HFF-Myc (cell line): ENCODE data around the gene RGS6.

Experiments
- DNase-seq: peaks from one replicate; pipeline ENCODE4 v3.0.0-alpha.2; 2011; ENCODE audit warnings: low read depth; ENCODE audit errors: extremely low read depth
- H3K4me3 ChIP-seq: replicated peaks from 2 replicates; pipeline ENCODE4 v1.5.1; 2011; ENCODE audit warnings: low read depth, mild to moderate bottlenecking, control low read depth, low read length
- TF ChIP-seq, protein P1 (sequence below): IDR thresholded peaks from 2 replicates; pipeline ENCODE4 v1.5.1; 2012; ENCODE audit warnings: mild to moderate bottlenecking, low read depth, low read length, control low read depth; ENCODE audit errors: missing control alignments

The RGS6 gene

DNA sequence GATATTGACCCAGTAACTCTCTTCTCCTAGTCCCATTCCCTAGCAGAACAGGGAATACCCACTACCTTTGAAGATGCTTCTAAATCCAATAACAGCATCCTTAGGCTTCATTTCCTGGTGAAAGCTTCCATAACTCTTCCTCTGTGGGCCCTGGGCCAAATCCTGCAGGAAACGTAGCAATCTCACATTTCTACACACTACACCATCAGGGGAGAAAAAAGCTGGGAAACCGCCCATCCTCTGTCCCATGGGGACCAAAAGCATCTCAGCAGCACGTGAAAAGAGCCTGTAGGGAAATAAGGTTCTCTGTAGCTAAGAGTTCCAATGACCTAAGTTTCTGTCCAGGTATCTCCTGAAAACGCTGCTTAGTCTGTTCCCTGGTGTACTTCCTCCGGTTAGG is 621.4 kb downstream of the RGS6 start:
- TF ChIP-seq, protein P1, sequence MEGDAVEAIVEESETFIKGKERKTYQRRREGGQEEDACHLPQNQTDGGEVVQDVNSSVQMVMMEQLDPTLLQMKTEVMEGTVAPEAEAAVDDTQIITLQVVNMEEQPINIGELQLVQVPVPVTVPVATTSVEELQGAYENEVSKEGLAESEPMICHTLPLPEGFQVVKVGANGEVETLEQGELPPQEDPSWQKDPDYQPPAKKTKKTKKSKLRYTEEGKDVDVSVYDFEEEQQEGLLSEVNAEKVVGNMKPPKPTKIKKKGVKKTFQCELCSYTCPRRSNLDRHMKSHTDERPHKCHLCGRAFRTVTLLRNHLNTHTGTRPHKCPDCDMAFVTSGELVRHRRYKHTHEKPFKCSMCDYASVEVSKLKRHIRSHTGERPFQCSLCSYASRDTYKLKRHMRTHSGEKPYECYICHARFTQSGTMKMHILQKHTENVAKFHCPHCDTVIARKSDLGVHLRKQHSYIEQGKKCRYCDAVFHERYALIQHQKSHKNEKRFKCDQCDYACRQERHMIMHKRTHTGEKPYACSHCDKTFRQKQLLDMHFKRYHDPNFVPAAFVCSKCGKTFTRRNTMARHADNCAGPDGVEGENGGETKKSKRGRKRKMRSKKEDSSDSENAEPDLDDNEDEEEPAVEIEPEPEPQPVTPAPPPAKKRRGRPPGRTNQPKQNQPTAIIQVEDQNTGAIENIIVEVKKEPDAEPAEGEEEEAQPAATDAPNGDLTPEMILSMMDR: no peak
- H3K4me3 ChIP-seq: no peak overlapping the region
- no peak for DNase-seq

DNA sequence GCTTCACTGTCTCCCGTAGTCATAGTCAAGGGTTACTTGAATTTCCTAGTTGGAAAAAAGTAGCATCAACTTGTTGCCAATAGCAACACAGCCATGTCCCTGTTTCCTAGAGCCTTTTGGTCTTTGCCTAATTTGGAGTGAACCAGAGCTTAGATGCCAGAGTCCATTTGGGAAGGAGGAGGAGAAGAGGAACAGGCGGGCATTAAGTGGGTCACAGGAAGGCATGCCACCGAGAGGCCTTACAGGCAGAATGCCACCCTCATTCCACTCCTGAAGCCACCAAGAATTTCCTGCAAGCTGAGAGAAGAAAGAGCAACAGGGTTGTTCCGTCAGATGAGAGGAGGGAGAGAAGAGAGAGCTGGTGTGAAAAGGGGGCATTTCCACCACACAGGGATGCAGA is 622.2 kb downstream of the RGS6 start:
- DNase-seq: no peak
- H3K4me3 ChIP-seq: no peak overlapping the region
- TF ChIP-seq, protein P1: no peak

DNA sequence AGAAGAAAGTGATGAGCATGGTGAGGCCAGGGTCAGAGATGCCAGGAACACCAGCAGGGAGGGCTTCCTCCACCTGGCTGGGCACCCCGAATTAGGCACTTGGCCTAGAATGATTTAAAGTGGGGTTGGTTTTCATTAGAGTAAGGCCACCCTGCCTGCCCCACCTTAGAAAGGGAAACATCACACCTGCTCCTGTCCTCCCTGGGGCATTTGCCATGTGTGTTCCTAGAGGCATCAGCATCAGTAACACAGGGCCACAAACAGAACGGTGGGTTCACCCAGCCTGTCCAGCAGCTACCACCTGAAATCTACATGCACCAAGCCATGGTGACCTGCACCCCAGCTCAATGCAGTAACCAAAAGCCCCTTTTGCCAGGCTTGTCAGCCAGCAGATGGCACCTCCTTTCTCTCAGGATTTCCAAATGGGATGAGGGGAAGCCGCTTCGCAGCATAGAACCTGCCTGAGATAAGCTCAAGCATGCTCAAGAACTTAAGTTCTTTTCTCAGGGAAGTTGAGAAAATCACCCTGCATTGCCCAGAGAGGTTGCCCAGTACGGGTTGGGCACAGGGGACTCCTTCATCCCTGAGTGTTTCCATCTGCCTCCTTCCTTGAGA is 622.9 kb downstream of the RGS6 start:
- no peak for DNase-seq
- TF ChIP-seq, protein P1: peak; percentile 8
- no peak overlapping the region for H3K4me3 ChIP-seq

DNA sequence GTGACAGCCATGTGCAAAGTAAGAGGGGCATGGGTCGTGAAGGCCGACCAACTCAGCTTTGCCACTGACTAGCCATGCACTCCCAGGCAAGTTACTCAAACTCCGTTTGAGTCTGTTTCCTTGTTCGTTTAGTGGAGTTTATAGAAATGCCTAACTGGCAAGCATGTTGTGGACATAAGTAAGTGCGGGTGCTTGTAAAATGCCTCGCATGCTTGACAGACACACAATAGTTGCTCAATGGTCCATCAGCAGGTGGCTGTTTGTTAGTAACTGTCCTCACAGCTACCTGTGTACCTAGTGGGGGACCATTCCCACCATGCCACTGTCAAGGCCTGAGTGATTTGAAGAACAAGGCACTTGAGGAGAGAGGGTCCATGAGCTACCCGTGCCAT is 623.4 kb downstream of the RGS6 start:
- TF ChIP-seq, protein P1: no peak
- DNase-seq: no peak
- no peak overlapping the region for H3K4me3 ChIP-seq

DNA sequence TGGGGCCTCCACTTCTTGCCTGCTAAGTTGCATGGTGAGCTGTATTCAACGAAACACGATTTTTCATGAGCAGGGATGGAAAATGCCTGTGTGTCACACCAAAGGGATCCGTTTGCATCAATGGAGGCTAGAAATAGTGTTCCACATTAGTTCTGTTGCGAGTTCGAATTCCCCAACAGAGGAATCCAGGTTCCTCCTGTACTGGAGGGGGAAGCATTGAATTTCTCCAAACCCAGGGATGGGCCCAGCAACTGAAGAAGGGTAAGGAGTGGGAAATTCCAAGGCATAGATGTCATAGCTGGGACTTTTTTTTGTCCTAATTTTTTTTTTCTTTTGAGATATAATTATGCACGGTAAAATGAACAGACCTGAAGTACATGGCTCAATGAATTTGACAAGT is 625.4 kb downstream of the RGS6 start:
- DNase-seq: no peak
- TF ChIP-seq, protein P1: no peak
- H3K4me3 ChIP-seq: no peak overlapping the region

DNA sequence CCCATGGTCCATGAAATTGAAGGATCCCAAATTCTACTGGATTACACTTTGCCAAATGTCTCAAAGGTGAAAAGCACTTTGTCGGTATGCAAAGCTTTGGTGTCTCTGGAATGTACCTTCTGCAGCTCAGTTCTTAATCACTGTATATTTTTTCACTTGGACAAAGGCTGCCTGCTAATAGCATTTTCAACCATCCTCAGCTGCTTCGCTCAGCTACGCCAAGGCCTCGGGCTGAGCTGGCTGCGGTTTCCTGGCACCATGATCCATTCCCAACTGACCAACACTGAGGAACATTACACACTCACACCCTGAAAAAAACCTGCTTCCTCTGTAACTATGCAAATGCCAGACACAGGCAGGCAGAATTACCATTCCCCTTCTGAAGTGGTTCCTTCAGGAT is 626.5 kb downstream of the RGS6 start:
- TF ChIP-seq, protein P1: no peak
- H3K4me3 ChIP-seq: no peak overlapping the region
- DNase-seq: no peak

DNA sequence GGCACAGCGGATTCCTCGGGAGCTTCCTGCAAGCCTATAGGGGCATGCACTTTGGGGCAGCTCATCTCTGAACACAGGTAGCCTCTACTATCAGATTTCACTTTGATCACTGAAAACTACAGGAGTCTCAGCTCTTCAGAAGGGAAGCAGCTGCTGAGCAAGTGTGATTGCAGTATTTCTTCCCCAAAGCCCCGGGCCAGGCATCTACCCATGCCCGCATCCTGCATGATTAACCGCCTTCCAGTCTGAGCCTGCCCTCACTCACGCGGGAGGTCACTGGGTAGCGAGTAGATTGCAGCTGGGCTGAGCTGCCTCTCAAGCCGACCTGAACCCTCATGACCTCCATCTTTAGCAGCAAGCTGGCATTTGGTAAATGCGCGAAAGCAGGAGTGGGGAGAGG is 627.0 kb downstream of the RGS6 start:
- no peak for DNase-seq
- no peak overlapping the region for H3K4me3 ChIP-seq
- TF ChIP-seq, protein P1: no peak
